HUDEP-2 (cell line): Measurements from ENCODE around the gene MARK3.

Experiments used
- DNase-seq, 76 experiments: peaks; one replicate each; lab custom pipeline; 2025; ENCODE audit not compliant: unreplicated experiment in 76 of 76; lab: John Stamatoyannopoulos, UW

MARK3 gene

GRCh38 chr14:103362780-103363179, 22.4 kb upstream of the MARK3 start:
- no peak for DNase-seq

GRCh38 chr14:103366741-103367140, 18.5 kb upstream of the MARK3 start:
- DNase-seq = no peak

- no peak for DNase-seq
These were observed 17.2 kb upstream of the MARK3 start for GRCh38 chr14:103367995-103368394.

- DNase-seq = no peak
These were observed 15.1 kb upstream of the MARK3 start for GRCh38 chr14:103370087-103370486.

- DNase-seq = no peak
These were observed 13.2 kb upstream of the MARK3 start for GRCh38 chr14:103372017-103372416.

GRCh38 chr14:103372552-103373304, 12.5 kb upstream of the MARK3 start:
- peak in 38 of 76 experiments; percentile 13 to 60 (median 32) for DNase-seq

- no peak for DNase-seq
These were observed 11.1 kb upstream of the MARK3 start for GRCh38 chr14:103374121-103374520.

- peak in 16 of 76 experiments; percentile 31 to 71 (median 48) for DNase-seq
These were observed 7.6 kb upstream of the MARK3 start for GRCh38 chr14:103377522-103378037.

- DNase-seq = peak in 74 of 76 experiments; percentile 23 to 98 (median 86)
These were observed 7.0 kb upstream of the MARK3 start for GRCh38 chr14:103378038-103378854.

GRCh38 chr14:103380719-103381377, 4.4 kb upstream of the MARK3 start:
- no peak for DNase-seq

GRCh38 chr14:103382376-103382775, 2.8 kb upstream of the MARK3 start:
- peak in 14 of 76 experiments; percentile 14 to 53 (median 32) for DNase-seq

GRCh38 chr14:103384450-103385151, 614 bp upstream of the MARK3 start:
- DNase-seq = no peak

- peak in 8 of 76 experiments; percentile 9 to 39 (median 21) for DNase-seq
These were observed 906 bp downstream of the MARK3 start for GRCh38 chr14:103385929-103386712.

GRCh38 chr14:103386713-103387329, 1.6 kb downstream of the MARK3 start:
- no peak for DNase-seq

- DNase-seq = no peak
These were observed 3.4 kb downstream of the MARK3 start for GRCh38 chr14:103388664-103389063.

GRCh38 chr14:103390605-103391004, 5.4 kb downstream of the MARK3 start:
- DNase-seq = no peak

GRCh38 chr14:103391048-103391447, 5.8 kb downstream of the MARK3 start:
- DNase-seq = peak in 22 of 76 experiments; percentile 7 to 57 (median 33)

- DNase-seq = no peak
These were observed 6.9 kb downstream of the MARK3 start for GRCh38 chr14:103392106-103392505.

GRCh38 chr14:103392572-103392971, 7.4 kb downstream of the MARK3 start:
- DNase-seq = no peak
